ENCODE measurements around the gene LRRC75A. TPM values are rescaled to one million over a fixed set of nuclear protein-coding genes. Genes with fewer than 3 reads are reported as not detected.

The LRRC75A gene
- 0.96 to 1.4 TPM (median 1.2 TPM) in 5 replicates for total RNA-seq (2022; extraction: Qiagen RNA extraction; ENCODE audit: low read depth)

GRCh38 chr17:16491703-16492612 is at the start of gene LRRC75A:
Gene LRRC75A (minus strand): TSS chr17:16492193. CDS start chr17:16491990, 203 bp downstream.

GRCh38 chr17:16415031-16415924 is 76.7 kb downstream of the LRRC75A start, which contains the start of gene TRPV2:
Gene TRPV2 (plus strand): TSS chr17:16415571. CDS start chr17:16417669, 2,098 bp downstream.

Other genes starting within 250 kb of the LRRC75A start
- 131 to 173 TPM (median 159 TPM) in 5 replicates for gene CENPV, start 138.7 kb downstream of the LRRC75A start, total RNA-seq (2022; extraction: Qiagen RNA extraction; ENCODE audit: low read depth)
- gene UBB, start 111.1 kb downstream of the LRRC75A start, total RNA-seq (2022; extraction: Qiagen RNA extraction; ENCODE audit: low read depth), result 2,242 to 2,735 TPM (median 2,442 TPM) in 5 replicates
- 0.42 to 0.69 TPM (median 0.59 TPM) in 5 replicates for gene TRPV2, start 76.6 kb downstream of the LRRC75A start, total RNA-seq (2022; extraction: Qiagen RNA extraction; ENCODE audit: low read depth)
- gene ZNF287, start 77.0 kb upstream of the LRRC75A start, total RNA-seq (2022; extraction: Qiagen RNA extraction; ENCODE audit: low read depth), result 10.9 to 16.7 TPM (median 13.4 TPM) in 5 replicates
- gene ZNF624, start 161.7 kb upstream of the LRRC75A start, total RNA-seq (2022; extraction: Qiagen RNA extraction; ENCODE audit: low read depth), result 1.5 to 3.8 TPM (median 2.8 TPM) in 5 replicates
- 0.66 to 1.6 TPM (median 1.5 TPM) in 5 replicates for gene CCDC144A, start 198.0 kb upstream of the LRRC75A start, total RNA-seq (2022; extraction: Qiagen RNA extraction; ENCODE audit: low read depth)

Data from A549 treated with CpdA at 1 μM for 4 hours (cell line).